NB4 (cell line): ENCODE measurements around the gene SEMA4A.

Experiments
- CTCF ChIP-seq: IDR thresholded peaks from one replicate; pipeline ENCODE4 v1.5.1; 2012; ENCODE audit warnings: low read depth, low read length
- MYC ChIP-seq: IDR thresholded peaks from 2 replicates; pipeline ENCODE4 v1.6.1; 2011; ENCODE audit warnings: low read depth, low read length
- POLR2A ChIP-seq: IDR thresholded peaks from 2 replicates; pipeline ENCODE4 v1.6.1; 2011; ENCODE audit warnings: mild to moderate bottlenecking; ENCODE audit not compliant: insufficient read length; ENCODE audit errors: extremely low read depth

GRCh38 chr1:156145650-156146019 is 7.8 kb upstream of the SEMA4A start:
- no peak for TF ChIP-seq CTCF
- no peak for TF ChIP-seq POLR2A
- no peak for TF ChIP-seq MYC
